Neural progenitor cell (in vitro differentiated cells): ENCODE measurements around the gene CYP1A1. TPM values are rescaled to one million over a fixed set of nuclear protein-coding genes. Genes with fewer than 3 reads are reported as not detected.

Experiments
- DNase-seq: peaks from one replicate; pipeline ENCODE4 v3.0.0-alpha.2; 2016; ENCODE audit warnings: low spot score
- H2AFZ ChIP-seq: fragments of 200-600 bp; sonication (generic); replicated peaks from 2 replicates; pipeline ENCODE4 v1.6.1; 2016; ENCODE audit warnings: antibody characterized with exemption
- H3F3A ChIP-seq: fragments of 200-600 bp; sonication (generic); 2 replicates; pipeline ENCODE4 v1.6.1; 2016; ENCODE audit warnings: antibody characterized with exemption, low read depth
- H3K27ac ChIP-seq: fragments of 200-600 bp; sonication (generic); 2 replicates; pipeline ENCODE4 v1.5.1; 2016; ENCODE audit warnings: mild to moderate bottlenecking
- H3K27me3 ChIP-seq: fragments of 200-600 bp; sonication (generic); 2 replicates; pipeline ENCODE4 v1.6.1; 2016; ENCODE audit warnings: mild to moderate bottlenecking, moderate library complexity
- H3K36me3 ChIP-seq: fragments of 200-600 bp; sonication (generic); 2 replicates; pipeline ENCODE4 v1.5.1; 2016
- H3K4me1 ChIP-seq: fragments of 200-600 bp; sonication (generic); 2 replicates; pipeline ENCODE4 v1.6.1; 2016; ENCODE audit warnings: mixed run types
- H3K4me2 ChIP-seq: fragments of 200-600 bp; sonication (generic); 2 replicates; pipeline ENCODE4 v1.6.1; 2016
- H3K4me3 ChIP-seq: fragments of 200-600 bp; sonication (generic); 2 replicates; pipeline ENCODE4 v1.5.1; 2016
- H3K79me2 ChIP-seq: fragments of 200-600 bp; sonication (generic); 2 replicates; pipeline ENCODE4 v1.6.1; 2016; ENCODE audit warnings: low read depth
- H3K9ac ChIP-seq: fragments of 200-600 bp; sonication (generic); 2 replicates; pipeline ENCODE4 v1.6.1; 2016
- H3K9me3 ChIP-seq: fragments of 200-600 bp; sonication (generic); 2 replicates; pipeline ENCODE4 v1.5.1; 2016; ENCODE audit warnings: low read depth
- H4K20me1 ChIP-seq: fragments of 200-600 bp; sonication (generic); 2 replicates; pipeline ENCODE4 v1.6.1; 2016; ENCODE audit warnings: low read depth
- H3K27ac Mint-ChIP-seq: 3 replicates; pipeline ENCODE4 v1.8.0; 2021; ENCODE audit warnings: mixed read lengths
- H3K27me3 Mint-ChIP-seq: 2 replicates; pipeline ENCODE4 v1.8.0; 2022; ENCODE audit warnings: low read depth, mild to moderate bottlenecking, inconsistent platforms, moderate library complexity, mixed read lengths; ENCODE audit not compliant: insufficient read depth
- H3K36me3 Mint-ChIP-seq: 3 replicates; pipeline ENCODE4 v1.8.0; 2021; ENCODE audit warnings: mixed read lengths
- H3K4me1 Mint-ChIP-seq: 3 replicates; pipeline ENCODE4 v1.8.0; 2021; ENCODE audit warnings: mixed read lengths
- H3K4me3 Mint-ChIP-seq: 3 replicates; pipeline ENCODE4 v1.8.0; 2021; ENCODE audit warnings: mild to moderate bottlenecking, moderate library complexity, mixed read lengths
- H3K9me3 Mint-ChIP-seq: 3 replicates; pipeline ENCODE4 v1.8.0; 2020; ENCODE audit warnings: mixed read lengths
- CTCF ChIP-seq: fragments of 200-600 bp; sonication (generic); IDR thresholded peaks from 2 replicates; pipeline ENCODE4 v1.5.1; 2017; ENCODE audit warnings: antibody characterized with exemption, mild to moderate bottlenecking
- EZH2 ChIP-seq: fragments of 200-600 bp; sonication (generic); IDR thresholded peaks from 2 replicates; pipeline ENCODE4 v1.6.1; 2017; ENCODE audit warnings: antibody characterized with exemption, mild to moderate bottlenecking, moderate library complexity
- EZH2phosphoT487 ChIP-seq: fragments of 200-600 bp; sonication (generic); IDR thresholded peaks from 2 replicates; pipeline ENCODE4 v1.6.1; 2017; ENCODE audit warnings: antibody characterized with exemption
- total RNA-seq: library from RNA; depleted of rRNA; stranded (reverse); fragments of >200 nt; gene quantifications from 2 replicates; pipeline ENCODE4 v1.2.3, GENCODE V29; 2015; ENCODE audit warnings: low replicate concordance

The CYP1A1 gene
- total RNA-seq, 1 donor from 2014 or later: not detected

DNA sequence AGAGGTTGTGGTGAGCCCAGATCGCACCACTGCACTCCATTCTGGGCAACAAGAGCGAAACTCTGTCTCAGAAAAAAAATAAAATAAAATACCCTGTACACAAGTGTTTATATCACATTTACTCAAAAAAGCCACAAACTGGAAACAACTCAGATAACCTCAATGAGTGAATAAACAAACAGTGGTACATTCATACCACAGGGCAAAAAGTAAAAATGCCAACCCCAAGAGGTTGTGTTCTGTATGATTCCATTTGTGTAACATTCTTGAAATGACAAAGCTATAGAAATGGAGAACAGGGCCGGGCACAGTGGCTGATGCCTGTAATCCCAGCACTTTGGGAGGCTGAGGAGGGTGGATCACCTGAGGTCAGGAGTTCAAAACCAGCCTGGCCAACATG is 42.4 kb downstream of the CYP1A1 start:
- no peak overlapping the region for H3K27ac ChIP-seq
- H3K4me1 ChIP-seq: no peaks in the 10 kb centered on the region
- Mint-ChIP-seq H3K27ac (no peak overlapping the region), H3K4me1 (no peaks in the 10 kb centered on the region), H3K36me3 (peaks cover 20% of the 10 kb centered on the region), H3K4me3 (no peak overlapping the region), H3K9me3 (peaks cover 3% of the 10 kb centered on the region), H3K27me3 (no peaks in the 10 kb centered on the region)
- no peak for DNase-seq
- no peak overlapping the region for H2AFZ ChIP-seq
- peaks cover 4% of the 10 kb centered on the region for H3F3A ChIP-seq
- no peaks in the 10 kb centered on the region for H3K27me3 ChIP-seq
- H3K9me3 ChIP-seq: no peaks in the 10 kb centered on the region
- peaks cover 29% of the 10 kb centered on the region for H4K20me1 ChIP-seq
- TF ChIP-seq CTCF (no peak), EZH2 (no peak), EZH2phosphoT487 (no peak)
- no peaks in the 10 kb centered on the region for H3K36me3 ChIP-seq
- peaks cover 100% of the 10 kb centered on the region for H3K79me2 ChIP-seq
- no peak overlapping the region for H3K4me3 ChIP-seq
- H3K9ac ChIP-seq: no peak overlapping the region
- no peak overlapping the region for H3K4me2 ChIP-seq

DNA sequence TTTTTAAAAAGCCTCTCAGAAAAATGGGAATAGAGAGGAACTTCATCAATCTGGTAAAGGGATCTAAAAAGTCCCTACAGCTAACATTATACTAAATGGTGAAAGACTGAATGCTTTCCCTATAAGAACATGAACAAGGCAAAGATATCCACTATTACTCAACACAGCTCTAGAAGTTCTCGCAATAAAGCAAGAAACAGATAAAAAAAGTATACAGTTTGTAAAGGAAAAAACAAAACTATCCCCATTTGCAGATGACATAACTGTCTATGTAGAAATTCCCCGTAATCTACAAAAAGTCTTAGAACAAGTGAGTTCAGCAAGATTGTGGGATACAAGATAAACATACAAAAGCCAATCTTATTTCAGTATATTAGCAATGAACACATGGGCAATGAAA is 44.9 kb downstream of the CYP1A1 start:
- Mint-ChIP-seq H3K27ac (no peak overlapping the region), H3K9me3 (peaks cover 3% of the 10 kb centered on the region), H3K27me3 (no peaks in the 10 kb centered on the region), H3K4me1 (no peaks in the 10 kb centered on the region), H3K4me3 (no peak overlapping the region), H3K36me3 (peaks cover 17% of the 10 kb centered on the region)
- no peaks in the 10 kb centered on the region for H3K4me1 ChIP-seq
- no peak for DNase-seq
- peaks cover 99% of the 10 kb centered on the region for H3K79me2 ChIP-seq
- no peak overlapping the region for H2AFZ ChIP-seq
- H3K27me3 ChIP-seq: no peaks in the 10 kb centered on the region
- H3K9ac ChIP-seq: no peak overlapping the region
- peaks cover 4% of the 10 kb centered on the region for H3F3A ChIP-seq
- H4K20me1 ChIP-seq: peaks cover 42% of the 10 kb centered on the region
- H3K4me3 ChIP-seq: no peak overlapping the region
- no peak overlapping the region for H3K27ac ChIP-seq
- H3K9me3 ChIP-seq: no peaks in the 10 kb centered on the region
- H3K36me3 ChIP-seq: no peaks in the 10 kb centered on the region
- TF ChIP-seq EZH2phosphoT487 (no peak), CTCF (no peak), EZH2 (no peak)
- H3K4me2 ChIP-seq: no peak overlapping the region

DNA sequence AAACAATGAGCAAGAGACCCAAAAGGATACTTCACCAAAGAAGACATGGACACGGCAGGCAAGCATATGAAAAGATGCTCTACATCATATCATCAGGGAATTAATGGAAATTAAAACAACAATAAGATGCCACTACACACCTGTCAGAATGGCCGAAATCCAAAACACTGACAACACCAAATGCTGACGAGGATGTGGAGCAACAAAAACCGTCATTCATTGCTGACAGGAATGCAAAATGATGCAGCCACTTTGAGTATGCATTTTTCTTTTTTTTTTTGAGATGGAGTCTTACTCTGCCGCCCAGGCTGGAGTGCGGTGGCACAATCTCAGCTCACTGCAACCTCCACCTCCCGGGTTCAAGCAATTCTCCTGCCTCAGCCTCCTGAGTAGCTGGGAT is 48.5 kb downstream of the CYP1A1 start:
- no peaks in the 10 kb centered on the region for H3K4me1 ChIP-seq
- Mint-ChIP-seq H3K27me3 (no peaks in the 10 kb centered on the region), H3K27ac (no peak overlapping the region), H3K36me3 (peaks cover 11% of the 10 kb centered on the region), H3K4me1 (no peaks in the 10 kb centered on the region), H3K9me3 (no peaks in the 10 kb centered on the region), H3K4me3 (no peak overlapping the region)
- H3K4me2 ChIP-seq: no peak overlapping the region
- no peak for TF ChIP-seq CTCF
- no peak for TF ChIP-seq EZH2
- TF ChIP-seq EZH2phosphoT487: no peak
- H3K79me2 ChIP-seq: peaks cover 72% of the 10 kb centered on the region
- H3K9ac ChIP-seq: no peak overlapping the region
- H3K36me3 ChIP-seq: no peaks in the 10 kb centered on the region
- DNase-seq: no peak
- no peaks in the 10 kb centered on the region for H3K9me3 ChIP-seq
- H3K4me3 ChIP-seq: no peak overlapping the region
- no peaks in the 10 kb centered on the region for H3K27me3 ChIP-seq
- no peak overlapping the region for H3K27ac ChIP-seq
- peaks cover 39% of the 10 kb centered on the region for H4K20me1 ChIP-seq
- peaks cover 4% of the 10 kb centered on the region for H3F3A ChIP-seq
- no peak overlapping the region for H2AFZ ChIP-seq

- no peaks in the 10 kb centered on the region for H3K27me3 ChIP-seq
- no peak for DNase-seq
- H3F3A ChIP-seq: no peaks in the 10 kb centered on the region
- no peaks in the 10 kb centered on the region for H3K9me3 ChIP-seq
- Mint-ChIP-seq H3K9me3 (no peaks in the 10 kb centered on the region), H3K36me3 (peaks cover 12% of the 10 kb centered on the region), H3K4me1 (no peaks in the 10 kb centered on the region), H3K27me3 (no peaks in the 10 kb centered on the region), H3K4me3 (no peak overlapping the region), H3K27ac (no peak overlapping the region)
- no peak overlapping the region for H2AFZ ChIP-seq
- peaks cover 26% of the 10 kb centered on the region for H4K20me1 ChIP-seq
- no peak overlapping the region for H3K9ac ChIP-seq
- no peak overlapping the region for H3K27ac ChIP-seq
- no peak overlapping the region for H3K4me3 ChIP-seq
- H3K4me2 ChIP-seq: no peak overlapping the region
- no peak for TF ChIP-seq EZH2phosphoT487
- H3K36me3 ChIP-seq: no peaks in the 10 kb centered on the region
- H3K79me2 ChIP-seq: peaks cover 46% of the 10 kb centered on the region
- H3K4me1 ChIP-seq: no peaks in the 10 kb centered on the region
Measured at GRCh38 chr15:74674161-74674560, 51.2 kb downstream of the CYP1A1 start.
